ENCODE results near the gene CYB5A.

The CYB5A gene

DNA sequence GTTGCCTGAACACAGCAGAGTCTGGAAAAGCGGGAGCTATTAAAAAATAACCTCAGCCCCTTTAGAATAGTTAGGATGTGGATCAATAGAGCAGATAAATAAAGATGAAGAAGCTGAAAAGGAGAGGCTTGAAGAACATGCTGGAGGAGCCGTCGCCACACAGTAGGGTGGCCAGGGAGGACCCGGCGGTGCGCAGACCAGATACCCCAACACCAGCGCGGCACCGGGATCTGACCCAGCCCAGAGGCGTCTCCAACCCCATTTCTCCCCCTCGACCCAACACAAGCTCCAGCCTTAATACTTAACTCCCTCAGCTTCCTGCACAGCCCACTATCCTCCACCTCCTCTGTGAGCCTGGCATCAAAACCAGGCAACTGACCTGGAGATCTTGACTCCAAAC lies 16.0 kb downstream of the CYB5A start:
- DNase-seq: no peak

DNA sequence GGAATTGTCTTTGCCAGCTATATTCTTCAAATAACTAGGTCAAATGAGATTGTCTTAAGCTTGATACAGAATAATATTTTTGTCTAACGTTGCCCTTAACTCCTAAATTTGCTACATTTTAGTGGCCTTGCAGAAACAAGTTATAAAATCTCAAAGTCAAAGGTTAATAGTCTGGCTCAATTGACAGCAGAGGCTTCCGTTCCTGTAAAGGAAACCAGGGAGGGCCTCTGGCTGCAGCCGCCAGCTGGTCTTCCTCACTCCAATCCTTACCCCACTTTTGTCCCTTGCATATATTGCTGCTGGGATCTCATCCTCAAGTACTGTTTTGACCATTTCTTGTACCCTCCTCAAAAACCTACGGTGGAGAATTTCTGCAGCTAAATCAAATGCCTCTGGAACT lies 17.1 kb downstream of the CYB5A start:
- no peak for DNase-seq

DNA sequence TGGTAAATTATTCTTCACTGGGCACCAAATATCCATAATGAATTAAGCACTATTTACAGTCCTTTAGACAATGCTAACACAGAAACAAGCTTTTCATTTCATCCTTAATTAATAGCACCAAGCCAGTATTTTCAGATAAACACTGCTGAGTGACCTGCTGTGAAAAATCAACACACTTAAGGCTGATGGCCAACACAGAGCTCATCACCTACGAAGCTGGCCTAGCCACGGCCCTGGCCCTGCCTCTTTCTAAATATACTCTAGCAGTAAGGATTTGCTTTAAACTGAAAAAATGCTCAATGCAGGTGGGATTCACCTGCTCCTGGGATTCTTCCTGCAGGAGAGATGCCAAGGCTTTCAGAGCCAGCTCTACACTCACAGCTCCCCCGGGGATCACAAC lies 18.4 kb downstream of the CYB5A start:
- DNase-seq: no peak

DNA sequence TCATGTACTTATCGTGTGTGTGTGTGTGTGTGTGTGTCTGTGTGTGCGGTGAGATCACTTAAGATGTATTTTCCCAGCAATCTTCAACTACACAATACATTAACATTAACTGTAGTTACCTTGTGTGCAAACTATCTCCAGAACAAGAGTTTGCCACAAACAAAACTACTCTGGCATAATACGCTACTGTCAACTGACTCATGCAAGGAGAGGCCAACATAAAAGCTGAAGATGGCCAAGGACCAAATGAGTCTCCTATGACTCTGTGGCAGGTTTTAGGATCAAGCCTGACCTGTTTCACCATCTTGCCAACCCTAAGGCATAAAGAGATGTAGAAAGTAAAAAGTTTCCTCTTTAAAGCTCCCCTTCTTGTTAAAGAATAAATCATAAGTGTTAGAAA lies 20.1 kb downstream of the CYB5A start:
- no peak for DNase-seq

DNA sequence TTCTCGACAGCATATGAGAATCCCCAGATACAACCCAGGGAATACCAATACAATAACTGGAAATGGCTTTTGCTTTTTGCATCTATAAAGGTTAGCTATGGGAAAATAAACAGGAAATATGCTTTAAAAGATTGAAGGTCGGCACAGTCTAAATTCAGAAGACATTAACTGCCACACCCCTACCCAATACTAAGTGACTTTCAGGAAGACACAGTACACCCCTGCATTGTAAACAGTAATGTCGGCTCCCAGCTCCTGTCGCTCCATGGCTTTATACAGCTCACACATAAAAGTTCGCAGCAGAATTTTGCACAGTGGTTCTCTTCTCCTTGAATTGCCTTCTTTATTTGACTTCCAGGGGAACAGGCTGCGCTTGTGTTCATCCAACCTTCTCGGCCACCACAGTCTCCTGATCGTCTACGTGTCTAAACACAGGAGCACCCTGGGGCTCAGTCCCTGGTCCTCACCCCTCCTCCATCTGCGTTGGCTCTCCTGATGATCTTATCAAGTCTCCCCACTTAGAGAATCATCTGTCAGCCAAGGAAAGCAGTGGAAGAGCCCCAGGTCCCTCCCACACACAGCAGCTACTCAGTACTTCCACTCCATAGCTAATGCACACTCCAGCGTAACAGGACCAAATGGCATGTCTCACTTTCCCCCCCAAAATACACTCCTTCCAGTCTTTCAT lies 22.7 kb downstream of the CYB5A start:
- no peak for DNase-seq

DNA sequence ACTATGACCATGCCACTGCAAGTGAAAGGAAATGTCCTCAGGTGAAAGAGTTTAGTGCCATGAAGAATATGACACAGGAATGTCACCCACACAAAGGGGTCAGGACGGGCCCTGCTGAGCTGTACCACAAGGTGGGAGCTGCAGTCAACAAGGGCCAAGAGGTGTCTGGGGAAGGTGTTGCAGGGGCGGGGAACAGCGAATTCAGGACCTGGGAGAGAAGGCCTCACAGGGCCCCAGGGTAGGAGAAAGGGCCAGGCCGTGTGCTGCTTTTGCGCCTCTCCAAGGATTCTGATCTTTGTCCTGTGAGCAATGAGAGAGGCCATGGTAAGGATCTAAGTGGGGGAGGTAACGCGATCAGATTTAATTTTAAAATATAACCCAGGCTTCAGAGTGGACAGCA lies 23.6 kb downstream of the CYB5A start:
- no peak for DNase-seq

DNA sequence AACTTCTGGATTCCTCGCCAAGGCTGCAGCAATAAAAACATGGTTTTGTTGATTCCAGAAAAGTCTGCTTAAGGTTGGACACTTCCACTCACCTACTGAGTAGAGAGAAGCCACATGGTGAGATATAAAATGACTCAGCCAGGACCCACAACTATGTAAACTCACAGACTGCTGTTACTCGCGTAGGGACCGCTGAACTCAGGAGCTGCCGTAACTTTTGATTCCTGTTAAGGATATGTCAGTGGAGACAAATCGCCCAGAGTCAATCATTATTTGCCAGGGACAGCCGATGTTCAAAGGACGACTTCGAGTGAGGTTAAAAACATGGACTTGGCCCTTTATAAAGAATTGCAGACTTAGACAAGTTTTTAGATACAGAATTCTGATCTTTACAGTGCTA lies 25.6 kb downstream of the CYB5A start:
- DNase-seq: no peak

DNA sequence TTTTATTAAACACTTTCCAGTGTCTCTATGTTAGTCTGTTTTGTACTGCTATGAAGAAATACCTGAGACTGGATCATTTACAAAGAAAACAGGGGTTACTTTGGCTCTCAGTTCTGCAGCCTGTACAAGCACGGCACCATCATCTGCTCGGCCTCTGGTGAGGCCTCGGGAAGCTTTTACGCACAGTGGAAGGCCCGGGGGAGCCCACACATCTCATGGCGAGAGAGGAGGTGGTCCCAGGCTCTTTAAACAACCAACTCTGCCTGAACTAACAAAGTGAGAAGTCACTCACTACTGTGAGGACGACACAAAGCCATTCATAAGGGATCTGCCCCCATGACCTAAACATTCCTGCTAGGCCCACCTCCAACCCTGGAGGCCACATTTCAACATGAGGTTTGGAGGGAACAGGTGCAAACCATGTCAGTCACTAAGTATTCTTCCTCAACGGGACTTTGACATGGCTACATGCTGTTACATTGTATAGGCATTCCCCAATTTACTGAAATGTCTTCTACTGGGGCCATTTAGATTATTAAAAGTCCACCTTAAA lies 26.1 kb downstream of the CYB5A start:
- no peak for DNase-seq

DNA sequence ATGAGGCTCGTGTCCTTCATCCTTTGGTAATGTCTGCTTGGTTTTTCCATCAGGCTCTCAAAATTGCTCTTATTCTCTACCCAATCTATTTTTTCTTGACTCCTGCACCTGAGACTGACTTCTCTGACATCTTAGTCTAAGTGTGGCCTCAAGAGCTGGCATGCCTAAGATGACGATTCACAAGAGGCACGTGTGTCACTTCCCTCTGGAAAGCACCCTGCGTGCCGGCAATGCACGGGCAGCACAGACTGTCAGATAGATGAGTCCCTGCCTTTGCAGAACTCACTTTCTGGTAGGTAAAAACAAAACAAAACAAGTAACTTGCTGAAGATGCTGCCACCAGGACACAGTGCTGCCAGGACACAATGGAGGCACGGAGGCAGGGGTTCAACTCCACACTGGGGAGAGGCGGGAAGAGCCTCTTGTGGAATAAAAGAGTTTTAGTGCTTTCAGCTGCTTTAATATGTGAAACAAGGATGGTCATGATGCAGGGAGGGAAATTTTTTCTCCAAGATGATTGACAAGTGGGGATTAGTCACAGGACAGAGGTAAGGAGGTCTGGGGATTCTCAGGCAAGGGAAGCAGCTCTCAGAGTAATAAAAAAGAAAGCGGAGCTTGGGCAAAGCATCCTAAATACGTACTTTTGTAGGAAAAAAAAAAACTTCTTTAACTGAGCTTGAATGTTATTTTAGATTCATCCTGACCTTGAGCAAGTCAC lies 27.3 kb downstream of the CYB5A start:
- no peak for DNase-seq

DNA sequence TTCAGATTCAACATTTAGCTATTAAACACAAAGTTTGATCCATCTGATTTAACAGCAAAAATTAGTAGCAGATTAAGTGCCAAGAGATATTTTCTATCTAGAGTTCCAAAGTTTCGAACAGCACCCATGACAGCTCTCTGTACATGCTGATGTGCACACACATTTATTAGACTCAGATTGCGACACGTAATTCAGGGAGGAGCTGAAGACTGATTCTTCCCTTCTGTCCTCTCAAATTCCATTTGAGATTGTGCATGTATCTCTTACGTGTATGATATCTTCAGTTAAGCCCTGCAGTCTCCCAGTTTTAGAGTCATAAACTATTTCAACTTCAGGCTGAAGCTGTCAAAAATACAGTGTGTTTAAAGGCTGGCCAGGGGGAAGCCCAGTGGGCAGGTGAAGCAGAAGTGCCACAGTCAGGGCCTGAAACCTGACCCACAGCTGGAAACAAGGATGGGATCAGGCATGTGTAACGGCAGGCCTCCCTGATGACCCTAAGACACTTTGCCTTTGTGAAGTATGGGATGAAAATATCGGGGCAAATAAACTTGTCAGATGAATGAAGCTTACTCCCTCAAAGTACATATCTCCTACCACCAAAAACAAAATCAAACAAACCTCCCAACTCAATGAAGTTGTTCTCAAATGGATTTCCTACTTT lies 30.6 kb downstream of the CYB5A start:
- DNase-seq: no peak

DNA sequence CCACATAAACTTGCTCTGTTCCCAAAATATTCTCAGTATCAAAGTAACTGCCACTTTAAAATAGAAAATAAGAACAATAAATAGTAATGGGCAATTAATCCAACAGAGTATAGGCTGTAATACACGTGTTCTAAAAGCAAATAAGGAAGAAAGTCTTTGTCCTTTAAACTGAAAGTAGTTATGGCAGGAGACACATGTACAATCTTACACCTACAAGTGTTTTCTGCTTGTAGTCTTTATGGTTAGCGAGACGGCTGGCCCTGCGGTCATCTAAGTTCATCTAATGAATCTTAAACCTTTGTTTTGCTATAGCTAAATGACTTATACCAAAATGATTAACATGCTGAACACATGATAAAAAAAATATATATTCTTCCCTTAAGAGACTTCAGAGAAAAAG lies 32.4 kb downstream of the CYB5A start:
- no peak for DNase-seq

DNA sequence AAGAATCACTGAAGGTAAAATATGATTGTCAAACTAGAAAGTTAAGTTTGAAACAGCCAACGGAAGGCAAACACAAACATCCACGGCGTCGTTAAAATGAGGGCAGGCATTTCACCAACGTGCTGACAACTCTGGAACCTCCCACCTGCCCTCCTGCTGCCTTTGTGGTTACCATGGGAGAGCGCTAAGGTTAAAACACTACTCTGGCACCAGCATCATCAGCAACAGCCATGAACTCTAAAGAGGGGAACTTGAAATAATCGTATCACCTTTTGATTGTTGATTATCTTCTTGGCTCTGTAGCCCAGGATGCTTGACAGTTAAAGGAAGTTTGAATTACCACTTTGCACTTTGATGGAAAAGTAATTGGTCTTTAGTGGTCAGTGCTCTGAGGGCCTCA lies 34.7 kb downstream of the CYB5A start:
- no peak for DNase-seq

DNA sequence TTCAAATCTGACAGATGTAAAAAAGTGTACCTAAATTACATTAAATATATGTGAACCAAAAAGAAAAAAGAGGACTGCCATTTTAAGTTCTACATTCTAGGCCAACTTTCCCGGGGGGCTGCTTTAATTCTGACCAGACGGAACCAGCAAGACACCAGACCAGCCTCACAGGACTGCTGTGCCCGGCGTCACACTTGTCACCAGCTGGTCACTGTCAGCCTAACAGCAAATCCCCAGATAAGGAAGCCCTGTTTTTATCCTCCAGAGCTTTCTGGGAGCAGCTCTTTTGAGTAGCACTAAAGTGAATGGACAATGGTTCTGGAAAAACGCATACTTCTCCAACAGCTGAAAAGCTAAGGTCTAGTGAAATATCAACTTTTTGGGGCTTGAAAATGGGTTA lies 35.6 kb downstream of the CYB5A start:
- DNase-seq: no peak

DNA sequence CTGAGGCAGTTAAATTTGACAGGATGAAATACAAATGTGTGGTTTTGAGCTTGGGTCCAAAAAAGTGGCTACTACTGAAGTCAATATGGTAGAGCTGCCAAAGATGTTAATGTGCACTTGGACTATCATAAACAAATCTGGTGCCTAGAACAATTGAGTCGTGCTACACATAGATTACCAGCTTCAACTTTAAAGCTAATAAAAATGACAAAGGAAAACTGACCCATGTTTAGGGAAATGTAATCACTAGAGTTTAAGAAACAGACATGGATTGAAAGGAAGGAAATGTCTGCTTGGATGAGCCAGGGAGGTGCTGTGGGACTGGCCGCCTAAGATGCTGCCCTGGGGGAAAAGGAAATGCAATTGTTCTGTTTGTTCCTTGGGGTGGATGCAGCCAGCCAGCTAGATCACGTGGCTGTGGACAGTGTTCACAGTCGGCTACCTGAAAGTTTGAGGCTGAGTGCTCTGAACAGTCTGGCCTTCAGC lies 36.6 kb downstream of the CYB5A start:
- DNase-seq: no peak

DNA sequence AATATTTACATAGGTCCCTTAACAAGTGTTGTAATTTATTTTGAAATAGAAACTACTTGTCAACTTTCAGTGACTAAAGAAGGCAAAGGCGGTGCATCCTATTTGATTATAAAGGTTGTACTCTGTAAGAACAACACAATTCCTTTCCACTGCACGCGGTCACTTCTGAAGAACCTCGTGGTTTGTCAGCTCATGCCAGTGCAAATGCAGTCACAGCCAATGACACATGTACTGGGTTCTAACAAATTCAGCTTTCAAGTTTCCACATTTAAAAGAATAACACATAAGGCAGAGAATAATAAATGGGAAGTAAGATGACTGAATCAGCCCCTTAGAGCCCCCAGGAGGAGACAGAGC lies 39.7 kb downstream of the CYB5A start:
- no peak for DNase-seq

DNA sequence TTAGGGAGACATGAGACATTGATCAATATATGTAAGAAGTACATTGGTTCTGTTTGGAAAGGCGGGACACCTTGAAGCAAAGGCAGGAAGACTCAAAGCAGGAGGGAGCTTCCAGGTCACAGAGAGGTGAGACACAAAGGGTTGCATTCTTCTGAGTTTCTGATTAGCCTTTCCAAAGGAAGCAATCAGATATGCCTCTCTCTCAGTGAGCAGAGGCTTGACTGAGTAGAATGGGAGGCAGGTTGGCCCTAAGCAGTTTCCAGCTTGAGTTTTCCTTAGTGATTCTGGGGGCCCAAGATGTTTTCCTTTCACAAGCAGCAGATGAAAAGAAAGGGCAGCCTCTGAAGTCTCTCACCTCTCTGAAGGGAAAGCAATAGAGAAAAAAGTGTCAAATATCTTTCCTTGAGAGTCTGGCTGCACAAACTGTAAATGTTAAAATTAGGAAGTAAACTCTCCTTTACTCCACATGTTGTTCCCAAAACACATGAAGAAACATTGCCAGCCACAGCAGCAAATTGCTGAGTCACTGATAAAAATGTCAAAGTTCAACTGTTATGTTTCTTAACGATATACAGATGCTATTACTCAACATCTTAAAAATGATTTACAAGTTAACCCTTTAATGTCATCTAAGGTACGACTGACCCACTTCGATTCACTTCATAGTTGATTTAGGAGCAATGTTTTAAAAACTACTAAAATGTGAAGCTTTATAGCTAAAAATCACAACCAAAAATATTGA lies 40.3 kb downstream of the CYB5A start:
- no peak for DNase-seq

DNA sequence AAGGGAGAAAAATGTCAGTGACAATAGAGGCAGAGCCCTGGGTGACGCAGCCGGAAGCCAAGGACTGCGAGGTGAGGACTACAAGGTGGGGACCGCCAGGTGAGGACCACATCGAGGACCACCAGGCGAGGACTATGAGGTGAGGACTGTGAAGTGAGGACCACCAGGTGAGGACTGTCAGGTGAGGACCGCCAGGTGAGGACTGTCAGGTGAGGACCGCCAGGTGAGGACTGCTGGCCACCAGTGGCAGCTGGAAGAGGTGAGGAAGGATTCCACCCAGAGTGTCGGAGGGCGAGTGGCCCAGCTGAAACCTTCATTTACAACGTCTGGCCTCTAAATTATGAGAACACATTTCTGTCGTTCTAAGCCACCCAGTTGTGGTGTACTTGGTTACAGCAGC lies 41.6 kb downstream of the CYB5A start:
- no peak for DNase-seq

DNA sequence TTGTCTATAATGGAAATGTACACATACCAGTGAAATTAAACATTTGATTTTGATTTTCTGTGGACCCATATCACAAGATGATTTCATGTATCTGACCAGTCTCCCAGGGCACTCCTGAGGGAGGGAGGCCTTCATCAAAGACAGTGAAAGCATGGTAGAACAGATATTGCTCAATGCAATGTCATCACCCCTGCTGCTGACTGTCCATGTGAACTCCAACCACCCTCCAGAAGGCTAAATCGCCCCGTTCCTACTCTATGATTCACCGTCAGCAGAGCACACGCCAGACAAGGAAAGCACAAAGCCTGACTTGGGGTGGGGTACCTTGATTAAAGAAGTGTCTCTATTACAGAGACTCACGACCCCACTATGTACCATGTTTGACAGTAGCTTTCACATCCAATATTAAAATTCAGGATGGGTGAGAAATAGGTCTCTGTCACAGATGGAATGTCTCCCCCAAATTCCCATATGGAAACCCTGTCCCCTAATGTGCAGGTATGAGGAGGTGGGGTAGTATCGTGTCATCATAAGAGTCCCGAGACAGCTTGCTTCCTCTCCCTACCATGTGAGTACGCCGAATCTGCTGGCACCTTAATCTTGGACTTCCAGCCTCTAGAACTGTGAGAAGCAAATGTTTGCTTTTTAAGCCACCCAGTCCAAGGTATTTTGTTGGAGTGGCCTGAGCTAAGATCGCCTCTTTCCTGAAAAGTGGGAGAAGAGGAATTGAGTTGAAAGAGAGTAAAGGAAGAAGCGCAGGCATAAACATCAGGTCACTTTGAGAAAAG lies 42.4 kb downstream of the CYB5A start:
- DNase-seq: no peak

DNA sequence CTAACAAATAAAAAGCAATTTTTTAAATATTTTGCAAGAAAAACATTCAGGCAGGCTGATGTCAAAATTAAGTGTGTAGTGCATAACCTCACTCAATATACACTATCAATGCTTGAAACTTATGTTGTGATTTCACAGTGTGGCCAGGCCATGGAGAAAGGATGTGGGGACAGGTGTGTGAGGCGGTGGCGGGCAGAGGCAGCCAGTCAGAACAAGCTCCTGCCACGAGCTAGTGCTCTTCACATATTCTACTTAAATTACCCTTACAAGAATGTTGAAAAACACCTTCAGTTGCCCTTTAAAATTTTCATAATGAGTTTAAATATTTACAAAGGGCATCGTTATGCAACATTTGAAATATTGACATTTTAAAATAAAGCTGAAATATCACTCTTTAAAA lies 43.2 kb downstream of the CYB5A start:
- DNase-seq: no peak

DNA sequence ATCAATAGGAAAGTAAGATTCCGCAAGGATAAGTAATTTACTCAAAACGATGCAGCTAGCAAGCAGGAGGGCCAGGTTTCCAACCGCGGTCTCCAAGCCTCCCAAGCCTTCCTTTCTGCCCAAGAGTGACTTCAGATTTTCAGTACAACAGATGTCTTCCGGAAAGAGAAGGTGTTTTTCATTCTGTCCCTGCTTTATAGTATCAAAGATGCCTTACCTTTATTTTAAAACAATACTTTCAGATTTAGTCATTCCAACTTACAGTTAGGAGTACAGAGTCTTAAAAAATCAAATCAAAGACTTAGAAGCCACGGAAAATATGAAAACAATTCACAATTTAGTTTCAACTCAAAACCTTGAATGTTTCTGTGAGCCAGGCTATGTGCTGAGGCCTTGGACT lies 43.6 kb downstream of the CYB5A start:
- no peak for DNase-seq

DNA sequence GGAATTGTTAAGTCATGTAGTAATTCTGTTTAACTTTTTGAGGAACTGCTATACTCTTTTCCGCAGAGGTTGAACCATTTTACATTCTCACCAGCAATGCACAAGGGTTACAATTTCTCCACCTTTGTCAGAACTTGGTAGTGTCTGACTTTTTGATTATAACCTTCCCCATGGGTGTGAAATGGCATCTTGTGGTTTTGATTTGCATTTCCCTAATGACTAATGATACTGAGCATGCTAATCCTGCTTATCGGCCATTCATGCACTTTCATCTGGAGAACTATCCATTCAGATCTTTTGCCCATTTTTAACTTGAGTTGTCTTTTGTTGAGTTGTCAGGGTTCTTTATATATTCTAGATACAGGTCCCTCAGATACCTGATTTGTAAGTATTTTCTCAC lies 47.2 kb downstream of the CYB5A start:
- no peak for DNase-seq

DNA sequence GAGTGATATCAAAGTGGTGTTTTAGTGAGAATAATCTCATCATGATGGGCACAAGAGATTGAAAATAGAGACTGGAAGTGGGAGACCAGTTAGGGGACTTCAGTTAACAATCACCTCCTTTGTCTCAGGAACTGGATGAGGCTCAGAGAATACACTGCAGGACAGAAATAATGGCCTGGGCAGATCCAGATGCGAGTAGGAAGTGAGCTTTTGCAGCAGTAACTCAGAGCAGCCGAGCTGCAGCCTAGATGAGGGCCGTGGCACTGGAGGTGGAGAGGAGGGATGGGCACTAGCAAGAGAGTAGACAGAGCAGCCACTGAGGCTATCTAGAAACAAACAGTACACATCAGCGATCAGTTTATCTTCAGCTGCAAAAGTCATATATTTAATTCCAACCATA lies 48.6 kb downstream of the CYB5A start:
- no peak for DNase-seq

All from NCI-H2171 treated with DMSO at 0.1 percent for 48 hours (cell line).